Gastroesophageal sphincter (tissue), 4 donors: ENCODE measurements around the gene SSTR4. TPM values are rescaled to one million over a fixed set of nuclear protein-coding genes. Genes with fewer than 3 reads are reported as not detected.

Source experiments
- ATAC-seq: fragments of 150-250 bp; one replicate; pipeline ENCODE4 v1.9.1; 2016; ENCODE audit warnings: mild to moderate bottlenecking, moderate library complexity
- H3K27ac ChIP-seq, 4 donors: fragments of 200-600 bp; sonication (generic) in 3 of 4; 1 replicate in 3 of 4; 2 replicates in 1 of 4; pipeline ENCODE4 v1.5.1; 2016 to 2019
- H3K27me3 ChIP-seq: fragments of 200-600 bp; sonication (generic); one replicate; pipeline ENCODE4 v1.5.1; 2019
- H3K36me3 ChIP-seq, 2 donors: fragments of 200-600 bp; sonication (generic); one replicate each; pipeline ENCODE4 v1.5.1; 2019; ENCODE audit warnings: control low read depth in 1 of 2
- H3K4me1 ChIP-seq, 3 donors: fragments of 200-600 bp; sonication (generic); 1 replicate in 2 of 3; 2 replicates in 1 of 3; pipeline ENCODE4 v1.5.1; 2016 to 2019; ENCODE audit warnings: control low read depth in 2 of 3
- H3K4me3 ChIP-seq, 2 donors: fragments of 200-600 bp; sonication (generic); one replicate each; pipeline ENCODE4 v1.5.1; 2019; ENCODE audit warnings: mild to moderate bottlenecking in 1 of 2, moderate library complexity in 1 of 2
- H3K9me3 ChIP-seq, 3 donors: fragments of 200-600 bp; sonication (generic); one replicate each; pipeline ENCODE4 v1.5.1; 2017 to 2019; ENCODE audit warnings: control low read depth in 2 of 3
- CTCF ChIP-seq, 4 experiments: fragments of 200-600 bp in 2 of 4; fragments of 450-650 bp in 2 of 4; sonication (generic) in 1 of 4; IDR thresholded peaks; one replicate each; pipeline ENCODE4 v1.5.1; 2017 to 2019; ENCODE audit warnings: antibody characterized with exemption in 4 of 4, mild to moderate bottlenecking in 2 of 4, moderate library complexity in 2 of 4
- EP300 ChIP-seq: sonication (generic); formaldehyde crosslinking; IDR thresholded peaks from one replicate; pipeline ENCODE4 v1.6.1; 2017; ENCODE audit warnings: antibody characterized with exemption, mild to moderate bottlenecking
- POLR2A ChIP-seq, 2 donors: fragments of 450-650 bp; IDR thresholded peaks; one replicate each; pipeline ENCODE4 v1.6.1; 2017; ENCODE audit warnings: antibody characterized with exemption in 2 of 2, mild to moderate bottlenecking in 2 of 2, moderate library complexity in 1 of 2
- POLR2AphosphoS5 ChIP-seq: sonication (generic); formaldehyde crosslinking; IDR thresholded peaks from one replicate; pipeline ENCODE4 v1.6.1; 2017; ENCODE audit warnings: antibody characterized with exemption
- WGBS, 2 donors: methylation state at CpG; one replicate each; pipeline ENCODE4 v1.1.5; 2018; ENCODE audit warnings: low coverage in 1 of 2; 5-methylcytosine and 5-hydroxymethylcytosine counted together
- total RNA-seq, 4 donors: library from RNA; depleted of rRNA; stranded (reverse); fragments of >200 nt; gene quantifications; one replicate each; pipeline ENCODE4 v1.1.0, GENCODE V29; 2016

SSTR4 gene
- total RNA-seq, 4 donors from 2014 or later, result 0.58 TPM; not detected in 3

- Histone ChIP-seq H3K36me3 (no peaks in the 10 kb centered on the region), H3K4me3 (no peak overlapping the region), H3K9me3 (no peaks in the 10 kb centered on the region), H3K27me3 (no peaks in the 10 kb centered on the region), H3K4me1 (no peaks in the 10 kb centered on the region), H3K27ac (no peak overlapping the region)
- TF ChIP-seq EP300 (no peak), POLR2AphosphoS5 (no peak), CTCF (IDR thresholded peaks at IDR 0.05) (no peak)
- ATAC-seq, result no peak
- WGBS, 2 donors, result 60 to 70% methylated on average over 2 of the region's 2 CpGs
Observed at GRCh38 chr20:23003881-23004460, 31.1 kb upstream of the SSTR4 start.

GRCh38 chr20:23005776-23006175, 29.3 kb upstream of the SSTR4 start:
- Histone ChIP-seq H3K4me3 (no peak overlapping the region), H3K27ac (no peak overlapping the region), H3K4me1 (no peaks in the 10 kb centered on the region), H3K27me3 (no peaks in the 10 kb centered on the region), H3K9me3 (no peaks in the 10 kb centered on the region), H3K36me3 (no peaks in the 10 kb centered on the region)
- ATAC-seq, result no peak
- TF ChIP-seq POLR2AphosphoS5 (no peak), POLR2A (IDR thresholded peaks at IDR 0.05) (no peak), CTCF (IDR thresholded peaks at IDR 0.05) (no peak), EP300 (no peak)

GRCh38 chr20:23007462-23007861, 27.6 kb upstream of the SSTR4 start:
- no peaks in the 10 kb centered on the region for H3K36me3 ChIP-seq
- no peaks in the 10 kb centered on the region for H3K9me3 ChIP-seq
- no peaks in the 10 kb centered on the region for H3K4me1 ChIP-seq
- WGBS, 2 donors, result 60% methylated on average over 1 of the region's 3 CpGs; no CpG with 5 or more reads in 1 of the 2 donors
- no peak for ATAC-seq
- no peaks in the 10 kb centered on the region for H3K27me3 ChIP-seq
- H3K4me3 ChIP-seq, result no peak overlapping the region
- no peak overlapping the region for H3K27ac ChIP-seq
- no peak for TF ChIP-seq POLR2A (IDR thresholded peaks at IDR 0.05)
- no peak for TF ChIP-seq EP300
- no peak for TF ChIP-seq POLR2AphosphoS5
- TF ChIP-seq CTCF (IDR thresholded peaks at IDR 0.05), result no peak

GRCh38 chr20:23007886-23008655, 27.0 kb upstream of the SSTR4 start:
- 94 to 96% methylated on average over 5 to 7 of the region's 9 CpGs for WGBS, 2 donors
- Histone ChIP-seq H3K4me3 (no peak overlapping the region), H3K36me3 (no peaks in the 10 kb centered on the region), H3K27me3 (no peaks in the 10 kb centered on the region), H3K4me1 (peaks cover 0 to 3% (median 0%) of the 10 kb centered on the region in 3 donors), H3K27ac (no peak overlapping the region), H3K9me3 (no peaks in the 10 kb centered on the region)
- TF ChIP-seq EP300, result no peak
- no peak for TF ChIP-seq POLR2AphosphoS5
- TF ChIP-seq CTCF (IDR thresholded peaks at IDR 0.05), result no peak
- no peak for TF ChIP-seq POLR2A (IDR thresholded peaks at IDR 0.05)
- ATAC-seq, result no peak

GRCh38 chr20:23008667-23009066, 26.4 kb upstream of the SSTR4 start:
- Histone ChIP-seq H3K27ac (no peak overlapping the region), H3K4me3 (no peak overlapping the region), H3K36me3 (no peaks in the 10 kb centered on the region), H3K9me3 (no peaks in the 10 kb centered on the region), H3K4me1 (peaks cover 0 to 7% (median 0%) of the 10 kb centered on the region in 3 donors), H3K27me3 (no peaks in the 10 kb centered on the region)
- no peak for ATAC-seq
- WGBS, 2 donors, result 79 to 94% methylated on average over 2 of the region's 2 CpGs
- TF ChIP-seq POLR2A (IDR thresholded peaks at IDR 0.05), result no peak
- TF ChIP-seq CTCF (IDR thresholded peaks at IDR 0.05), result no peak
- TF ChIP-seq EP300, result no peak
- TF ChIP-seq POLR2AphosphoS5, result no peak
